ENCODE data around the gene MSANTD3. TPM values are rescaled to one million over a fixed set of nuclear protein-coding genes. Genes with fewer than 3 reads are reported as not detected.
"Not testable (repeated sequence)": the region's sequence is repeated elsewhere in the genome, so short reads cannot be mapped to it uniquely, and the experiment has no call there.

MSANTD3 gene
- total and polyA plus RNA-seq, 2 donors from 2014 or later: 14.3 to 16.7 TPM

GRCh38 chr9:100413839-100414420, 13.0 kb upstream of the MSANTD3 start:
- intact Hi-C loops (cut with DNase I): no loop called here
- Histone ChIP-seq H3K36me3 (ENCODE audit: control insufficient read depth in 2 of 3, insufficient read depth in 3 of 3, low read length in 3 of 3) (no peaks in the 10 kb centered on the region), H3K4me3 (ENCODE audit: low read length in 3 of 3) (no peak overlapping the region), H3K9ac (ENCODE audit: low read length in 3 of 3) (no peak overlapping the region), H3K4me1 (ENCODE audit: control insufficient read depth in 2 of 3, insufficient read depth in 2 of 3, low read depth in 1 of 3, low read length in 3 of 3) (peaks cover 0 to 8% (median 0%) of the 10 kb centered on the region in 3 donors), H3K27me3 (ENCODE audit: control insufficient read depth, insufficient read depth, low read length) (no peaks in the 10 kb centered on the region), H3K9me3 (ENCODE audit: control insufficient read depth in 2 of 3, insufficient read depth in 1 of 3, low read length in 3 of 3) (no peaks in the 10 kb centered on the region), H3K27ac (ENCODE audit: low read depth in 2 of 2, low read length in 2 of 2) (no peak overlapping the region)
- FAIRE-seq: no peak
- DNase-seq: no peak
- TF ChIP-seq, protein P1, sequence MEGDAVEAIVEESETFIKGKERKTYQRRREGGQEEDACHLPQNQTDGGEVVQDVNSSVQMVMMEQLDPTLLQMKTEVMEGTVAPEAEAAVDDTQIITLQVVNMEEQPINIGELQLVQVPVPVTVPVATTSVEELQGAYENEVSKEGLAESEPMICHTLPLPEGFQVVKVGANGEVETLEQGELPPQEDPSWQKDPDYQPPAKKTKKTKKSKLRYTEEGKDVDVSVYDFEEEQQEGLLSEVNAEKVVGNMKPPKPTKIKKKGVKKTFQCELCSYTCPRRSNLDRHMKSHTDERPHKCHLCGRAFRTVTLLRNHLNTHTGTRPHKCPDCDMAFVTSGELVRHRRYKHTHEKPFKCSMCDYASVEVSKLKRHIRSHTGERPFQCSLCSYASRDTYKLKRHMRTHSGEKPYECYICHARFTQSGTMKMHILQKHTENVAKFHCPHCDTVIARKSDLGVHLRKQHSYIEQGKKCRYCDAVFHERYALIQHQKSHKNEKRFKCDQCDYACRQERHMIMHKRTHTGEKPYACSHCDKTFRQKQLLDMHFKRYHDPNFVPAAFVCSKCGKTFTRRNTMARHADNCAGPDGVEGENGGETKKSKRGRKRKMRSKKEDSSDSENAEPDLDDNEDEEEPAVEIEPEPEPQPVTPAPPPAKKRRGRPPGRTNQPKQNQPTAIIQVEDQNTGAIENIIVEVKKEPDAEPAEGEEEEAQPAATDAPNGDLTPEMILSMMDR (IDR thresholded peaks at IDR 0.05; ENCODE audit: borderline replicate concordance, extremely low read depth, insufficient read depth): no peak

DNA sequence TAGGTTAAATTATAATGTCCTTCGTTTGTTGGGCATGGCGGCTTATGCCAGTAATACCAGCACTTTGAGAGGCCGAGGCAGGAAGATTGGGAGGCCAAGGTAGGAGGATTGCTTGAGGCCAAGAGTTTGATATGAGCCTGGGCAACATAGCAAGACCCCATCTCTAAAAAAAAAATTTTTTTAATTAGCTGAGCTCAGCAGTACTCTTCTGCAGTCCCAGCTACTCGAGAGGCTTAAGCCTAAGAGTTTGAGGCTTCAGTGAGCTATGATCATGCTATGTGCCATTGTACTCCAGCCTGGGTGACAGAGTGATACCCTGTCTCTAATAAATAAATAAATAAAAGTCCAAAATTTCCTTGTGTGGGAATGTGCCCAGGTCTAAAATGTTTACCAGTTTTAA, 9.1 kb upstream of the MSANTD3 start:
- TF ChIP-seq, protein P1 (IDR thresholded peaks at IDR 0.05; ENCODE audit: borderline replicate concordance, extremely low read depth, insufficient read depth): no peak
- Histone ChIP-seq H3K36me3 (ENCODE audit: control insufficient read depth in 2 of 3, insufficient read depth in 3 of 3, low read length in 3 of 3) (no peaks in the 10 kb centered on the region), H3K9ac (ENCODE audit: low read length in 3 of 3) (no peak overlapping the region), H3K4me3 (ENCODE audit: low read length in 3 of 3) (no peak overlapping the region), H3K9me3 (ENCODE audit: control insufficient read depth in 2 of 3, insufficient read depth in 1 of 3, low read length in 3 of 3) (no peaks in the 10 kb centered on the region), H3K27ac (ENCODE audit: low read depth in 2 of 2, low read length in 2 of 2) (no peak overlapping the region), H3K27me3 (ENCODE audit: control insufficient read depth, insufficient read depth, low read length) (no peaks in the 10 kb centered on the region), H3K4me1 (ENCODE audit: control insufficient read depth in 2 of 3, insufficient read depth in 2 of 3, low read depth in 1 of 3, low read length in 3 of 3) (no peaks in the 10 kb centered on the region)
- intact Hi-C loops (cut with DNase I): no loop called here
- DNase-seq: no peak
- FAIRE-seq: no peak

DNA sequence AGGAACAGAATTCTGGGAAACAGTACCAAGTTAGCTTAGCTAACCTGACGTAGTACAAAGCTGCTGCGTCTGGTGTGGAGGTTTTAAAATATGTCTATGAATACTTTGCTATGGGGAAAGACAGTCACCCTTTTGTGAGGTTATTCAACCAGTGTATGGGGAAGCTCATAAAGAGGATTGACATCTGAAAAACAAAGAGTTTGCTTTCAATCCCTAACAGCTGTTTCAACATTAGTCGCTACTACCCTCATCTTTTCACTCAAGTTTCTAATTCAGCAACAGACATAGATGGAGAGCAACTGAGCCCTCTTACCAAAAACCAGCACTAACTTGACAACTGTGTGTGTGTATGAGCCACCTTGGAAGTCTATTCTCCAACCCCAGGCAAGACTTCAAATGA, 7.8 kb upstream of the MSANTD3 start:
- Histone ChIP-seq H3K4me3 (ENCODE audit: low read length in 3 of 3) (no peak overlapping the region), H3K9me3 (ENCODE audit: control insufficient read depth in 2 of 3, insufficient read depth in 1 of 3, low read length in 3 of 3) (no peaks in the 10 kb centered on the region), H3K27me3 (ENCODE audit: control insufficient read depth, insufficient read depth, low read length) (no peaks in the 10 kb centered on the region), H3K4me1 (ENCODE audit: control insufficient read depth in 2 of 3, insufficient read depth in 2 of 3, low read depth in 1 of 3, low read length in 3 of 3) (no peaks in the 10 kb centered on the region), H3K36me3 (ENCODE audit: control insufficient read depth in 2 of 3, insufficient read depth in 3 of 3, low read length in 3 of 3) (no peaks in the 10 kb centered on the region), H3K9ac (ENCODE audit: low read length in 3 of 3) (no peak overlapping the region), H3K27ac (ENCODE audit: low read depth in 2 of 2, low read length in 2 of 2) (no peak overlapping the region)
- FAIRE-seq: no peak
- TF ChIP-seq, protein P1 (IDR thresholded peaks at IDR 0.05; ENCODE audit: borderline replicate concordance, extremely low read depth, insufficient read depth): no peak
- intact Hi-C loops (cut with DNase I): no loop called here
- DNase-seq: no peak

DNA sequence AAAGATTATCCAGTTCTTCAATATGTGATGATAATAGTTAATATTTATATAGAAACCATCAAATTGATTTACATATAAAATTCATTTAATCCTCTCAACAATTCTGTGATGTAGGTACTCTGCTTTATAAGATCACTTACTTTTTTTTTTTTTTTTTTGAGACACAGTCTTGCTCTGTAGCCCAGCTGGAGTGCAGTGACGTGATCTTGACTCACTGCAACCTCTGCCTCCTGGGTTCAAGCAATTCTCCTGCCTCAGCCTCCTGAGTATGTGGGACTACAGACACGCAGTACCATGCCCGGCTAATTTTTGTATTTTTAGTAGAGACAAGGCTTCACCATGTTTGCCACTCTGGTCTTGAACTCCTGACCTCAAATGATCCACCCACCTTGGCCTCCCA, 5.8 kb upstream of the MSANTD3 start:
- H3K9me3 ChIP-seq (ENCODE audit: control insufficient read depth in 2 of 3, insufficient read depth in 1 of 3, low read length in 3 of 3); DNase-seq; intact Hi-C loops (cut with DNase I); FAIRE-seq; H3K4me1 ChIP-seq (ENCODE audit: control insufficient read depth in 2 of 3, insufficient read depth in 2 of 3, low read depth in 1 of 3, low read length in 3 of 3); H3K27ac ChIP-seq (ENCODE audit: low read depth in 2 of 2, low read length in 2 of 2); H3K9ac ChIP-seq (ENCODE audit: low read length in 3 of 3); H3K4me3 ChIP-seq (ENCODE audit: low read length in 3 of 3); H3K36me3 ChIP-seq (ENCODE audit: control insufficient read depth in 2 of 3, insufficient read depth in 3 of 3, low read length in 3 of 3); H3K27me3 ChIP-seq (ENCODE audit: control insufficient read depth, insufficient read depth, low read length): not testable (repeated sequence)

All from kidney (tissue), 14 donors.